AG09309 (cell line): ENCODE results near the gene KRT2.

Experiments
- DNase-seq: peaks from one replicate; pipeline ENCODE4 v3.0.0-alpha.2; 2010; ENCODE audit warnings: low read depth
- H3K4me3 ChIP-seq: 2 replicates; pipeline ENCODE4 v1.5.1; 2011; ENCODE audit warnings: mild to moderate bottlenecking, low read depth, low read length, moderate library complexity; ENCODE audit not compliant: control insufficient read depth
- TF ChIP-seq, protein P1 (sequence below): IDR thresholded peaks from 2 replicates; pipeline ENCODE4 v1.5.1; 2011; ENCODE audit warnings: mild to moderate bottlenecking, low read depth, low read length, inconsistent platforms; ENCODE audit not compliant: insufficient read depth, control insufficient read depth; ENCODE audit errors: missing control alignments

KRT2 gene

DNA sequence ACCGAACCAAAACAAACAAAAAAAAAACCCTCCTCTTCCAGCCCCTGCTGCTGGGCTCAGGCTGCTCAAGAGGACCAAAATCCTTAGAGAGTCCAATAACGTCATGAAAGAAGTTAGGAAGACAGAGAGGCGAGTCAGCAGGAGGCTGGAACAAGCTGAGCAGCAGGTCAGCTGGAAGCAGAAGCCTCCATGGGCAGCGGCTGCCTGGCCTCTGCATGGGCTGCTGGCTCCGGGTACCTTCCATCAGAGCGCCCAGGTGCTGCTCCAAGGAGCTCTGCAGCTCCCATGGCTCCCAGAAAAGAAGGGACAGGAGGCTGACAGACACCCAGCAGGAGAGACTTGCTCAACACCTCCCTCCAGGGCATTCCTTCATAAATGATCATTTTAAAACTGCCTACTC, 3.2 kb upstream of the KRT2 start:
- TF ChIP-seq, protein P1, sequence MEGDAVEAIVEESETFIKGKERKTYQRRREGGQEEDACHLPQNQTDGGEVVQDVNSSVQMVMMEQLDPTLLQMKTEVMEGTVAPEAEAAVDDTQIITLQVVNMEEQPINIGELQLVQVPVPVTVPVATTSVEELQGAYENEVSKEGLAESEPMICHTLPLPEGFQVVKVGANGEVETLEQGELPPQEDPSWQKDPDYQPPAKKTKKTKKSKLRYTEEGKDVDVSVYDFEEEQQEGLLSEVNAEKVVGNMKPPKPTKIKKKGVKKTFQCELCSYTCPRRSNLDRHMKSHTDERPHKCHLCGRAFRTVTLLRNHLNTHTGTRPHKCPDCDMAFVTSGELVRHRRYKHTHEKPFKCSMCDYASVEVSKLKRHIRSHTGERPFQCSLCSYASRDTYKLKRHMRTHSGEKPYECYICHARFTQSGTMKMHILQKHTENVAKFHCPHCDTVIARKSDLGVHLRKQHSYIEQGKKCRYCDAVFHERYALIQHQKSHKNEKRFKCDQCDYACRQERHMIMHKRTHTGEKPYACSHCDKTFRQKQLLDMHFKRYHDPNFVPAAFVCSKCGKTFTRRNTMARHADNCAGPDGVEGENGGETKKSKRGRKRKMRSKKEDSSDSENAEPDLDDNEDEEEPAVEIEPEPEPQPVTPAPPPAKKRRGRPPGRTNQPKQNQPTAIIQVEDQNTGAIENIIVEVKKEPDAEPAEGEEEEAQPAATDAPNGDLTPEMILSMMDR, result no peak
- no peak overlapping the region for H3K4me3 ChIP-seq
- DNase-seq, result no peak

DNA sequence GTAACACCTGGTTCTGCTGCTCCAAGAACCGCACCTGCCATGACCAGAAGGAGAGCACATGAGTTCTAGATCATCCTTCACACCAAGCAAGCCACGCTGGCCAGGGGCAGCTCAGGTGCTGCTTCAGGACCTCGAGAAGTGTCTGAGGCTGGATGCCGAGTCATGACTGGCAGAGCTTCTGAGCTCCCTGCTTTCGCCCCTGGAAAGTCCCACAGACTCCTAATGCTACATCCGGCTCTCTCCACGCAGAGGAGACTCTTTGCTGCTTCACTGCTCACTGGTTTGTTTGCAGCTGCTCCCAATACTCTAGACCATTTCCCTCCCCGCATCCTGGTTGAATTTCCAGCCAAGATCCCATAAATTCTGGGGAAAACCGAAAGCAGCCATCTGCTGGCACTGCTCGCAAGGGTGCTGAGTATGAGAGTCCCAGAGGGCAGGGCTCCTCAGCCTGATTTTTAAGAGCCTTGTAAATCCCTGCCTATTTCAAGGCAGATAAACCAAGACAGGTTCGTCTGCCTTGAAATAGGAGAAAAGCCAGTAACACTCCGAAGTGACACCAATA, 1.4 kb downstream of the KRT2 start:
- H3K4me3 ChIP-seq, result no peak overlapping the region
- DNase-seq, result peak; percentile 13
- TF ChIP-seq, protein P1, result no peak

DNA sequence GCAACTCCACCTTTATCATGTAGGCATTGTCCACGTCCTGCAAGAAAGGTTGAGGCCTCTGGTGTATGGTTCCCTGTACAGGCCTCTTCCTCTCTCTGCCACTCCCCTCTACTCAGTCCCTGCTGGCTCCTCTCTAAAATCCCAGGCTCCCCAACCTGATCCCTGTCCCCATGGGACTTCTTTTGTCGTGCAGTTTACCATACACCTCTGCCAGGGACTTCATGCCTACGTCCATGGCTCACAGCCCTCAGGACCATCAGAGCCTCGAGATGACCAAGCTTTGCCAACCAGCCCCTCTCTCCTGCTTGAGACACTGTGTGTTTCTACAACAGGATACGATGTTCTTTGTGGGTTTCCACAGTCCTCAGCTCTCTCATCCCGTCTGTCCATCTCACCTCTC, 2.9 kb downstream of the KRT2 start:
- H3K4me3 ChIP-seq, result no peak overlapping the region
- DNase-seq, result no peak
- TF ChIP-seq, protein P1, result no peak

DNA sequence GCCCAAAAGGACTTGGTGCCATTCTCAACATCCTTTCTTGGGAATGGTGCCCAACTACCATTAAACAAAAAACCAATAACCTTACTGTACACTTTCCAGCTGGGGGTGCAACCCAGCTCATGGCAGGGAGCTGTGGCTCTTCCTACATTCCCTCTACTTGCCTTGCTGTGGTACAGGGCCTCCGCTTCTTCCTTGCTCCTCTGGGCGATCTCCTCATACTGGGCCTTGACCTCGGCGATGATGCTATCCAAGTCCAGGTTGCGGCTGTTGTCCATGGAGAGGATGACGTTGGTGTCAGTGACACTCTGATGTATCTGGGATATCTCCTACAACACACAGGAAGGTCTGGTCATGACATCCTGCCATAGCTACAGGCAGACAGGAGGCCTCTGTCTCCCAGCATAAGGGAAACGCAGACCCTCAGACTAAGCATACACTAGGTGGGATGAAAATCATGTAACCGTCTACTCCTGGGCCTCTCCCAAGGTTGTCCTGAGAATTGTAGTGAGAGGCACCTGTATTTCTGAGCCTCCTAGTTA, 3.9 kb downstream of the KRT2 start:
- DNase-seq, result no peak
- no peak overlapping the region for H3K4me3 ChIP-seq
- TF ChIP-seq, protein P1, result no peak

DNA sequence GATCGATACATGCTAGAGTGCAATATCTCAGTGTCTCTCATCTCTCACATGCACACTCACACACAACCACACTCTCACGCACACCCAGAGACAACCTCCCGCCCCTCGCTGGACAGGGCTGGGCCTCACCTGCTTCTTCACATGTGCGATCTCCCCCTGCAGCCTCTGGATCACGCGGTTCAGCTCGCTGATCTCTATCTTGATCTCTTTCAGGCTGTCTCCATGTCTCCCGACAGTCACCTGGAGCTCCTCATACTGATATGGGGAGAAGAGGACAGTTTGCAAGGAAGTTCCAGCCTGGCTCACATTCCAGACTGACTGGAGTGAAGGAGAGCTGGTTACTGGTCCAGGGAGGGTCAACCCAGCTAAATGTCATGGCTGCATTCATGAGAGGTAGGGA, 4.4 kb downstream of the KRT2 start:
- H3K4me3 ChIP-seq, result no peak overlapping the region
- DNase-seq, result no peak
- TF ChIP-seq, protein P1, result no peak

DNA sequence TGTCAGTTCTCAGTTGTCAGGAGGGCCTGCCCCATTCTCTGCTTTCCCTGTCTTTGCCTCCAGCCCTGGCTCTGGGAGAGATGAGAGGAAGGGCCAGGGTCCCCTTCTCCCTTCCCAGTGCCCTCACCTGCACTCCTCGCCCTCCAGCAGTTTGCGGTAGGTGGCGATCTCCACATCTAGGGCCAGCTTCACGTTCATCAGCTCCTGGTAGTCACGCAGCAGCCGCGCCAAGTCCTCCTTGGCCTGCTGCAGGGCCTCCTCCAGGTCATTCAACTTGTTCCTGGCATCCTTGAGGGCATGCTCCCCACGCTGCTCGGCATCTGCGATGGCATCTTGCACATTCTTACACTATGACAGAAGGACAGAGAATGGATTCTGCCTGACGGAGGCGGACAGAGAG, 5.4 kb downstream of the KRT2 start:
- no peak overlapping the region for H3K4me3 ChIP-seq
- TF ChIP-seq, protein P1, result no peak
- no peak for DNase-seq

DNA sequence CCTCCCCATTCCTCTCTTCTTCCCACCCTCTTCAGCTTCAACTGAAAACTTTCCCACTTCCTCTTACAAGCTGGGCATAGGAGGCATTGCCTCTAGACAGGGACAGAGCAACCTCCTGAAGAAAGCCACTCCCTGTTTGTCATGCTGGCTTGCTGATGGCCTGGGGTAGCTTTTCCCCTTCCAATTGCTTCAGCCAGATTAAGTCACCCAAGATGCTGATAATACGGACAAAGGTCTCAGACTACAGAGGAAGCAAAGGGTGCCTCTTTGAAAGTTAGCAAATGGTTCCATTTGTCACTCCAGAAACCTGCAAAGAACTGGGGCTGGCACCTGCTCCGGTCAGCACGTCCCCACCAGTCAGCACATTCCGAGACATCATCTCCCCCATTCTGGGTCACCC, 6.0 kb downstream of the KRT2 start:
- no peak overlapping the region for H3K4me3 ChIP-seq
- DNase-seq, result no peak
- TF ChIP-seq, protein P1, result no peak
